ENCODE measurements around the gene SYNPR. TPM values are rescaled to one million over a fixed set of nuclear protein-coding genes. Genes with fewer than 3 reads are reported as not detected.

SYNPR gene
- total and polyA plus RNA-seq, 7 donors, result 0.16 to 1.4 (median 0.32) TPM; not detected in 2

DNA sequence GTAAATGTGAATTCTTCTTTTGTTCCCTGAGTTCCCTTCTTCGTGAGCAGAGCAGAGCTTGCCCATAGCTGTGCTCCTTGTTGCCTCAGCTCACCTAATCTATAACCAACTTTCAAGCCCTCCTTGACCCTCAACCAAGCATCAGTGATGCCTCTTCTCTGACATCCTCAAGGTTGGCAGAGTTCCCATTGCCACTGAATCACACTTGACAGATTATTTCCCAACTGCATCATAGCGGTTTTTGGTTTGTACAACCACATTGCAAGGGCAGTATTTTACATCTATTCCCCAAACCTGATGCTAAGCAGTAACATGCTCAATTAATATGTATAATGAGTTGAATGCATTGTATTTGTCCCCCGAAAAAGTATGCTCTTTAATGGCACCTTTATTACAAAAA is 241.3 kb downstream of the SYNPR start:
- DNase-seq, result no peak
- no peaks in the 10 kb centered on the region for H3K27me3 ChIP-seq
- H3K36me3 ChIP-seq, result no peaks in the 10 kb centered on the region
- H3K27ac ChIP-seq, result no peak overlapping the region
- 80 to 82% methylated on average over 3 of the region's 3 CpGs for WGBS, 2 donors
- H3K9me3 ChIP-seq, result no peaks in the 10 kb centered on the region
- H3K4me3 ChIP-seq, result no peak overlapping the region
- intact Hi-C loops (cut with DNase I), result no loop called here
- H3K4me1 ChIP-seq, result no peaks in the 10 kb centered on the region
- TF ChIP-seq POLR2AphosphoS5 (IDR thresholded peaks at IDR 0.05) (no peak), POLR2A (IDR thresholded peaks at IDR 0.05) (no peak), EP300 (IDR thresholded peaks at IDR 0.05) (no peak)
- TF ChIP-seq, protein P1, sequence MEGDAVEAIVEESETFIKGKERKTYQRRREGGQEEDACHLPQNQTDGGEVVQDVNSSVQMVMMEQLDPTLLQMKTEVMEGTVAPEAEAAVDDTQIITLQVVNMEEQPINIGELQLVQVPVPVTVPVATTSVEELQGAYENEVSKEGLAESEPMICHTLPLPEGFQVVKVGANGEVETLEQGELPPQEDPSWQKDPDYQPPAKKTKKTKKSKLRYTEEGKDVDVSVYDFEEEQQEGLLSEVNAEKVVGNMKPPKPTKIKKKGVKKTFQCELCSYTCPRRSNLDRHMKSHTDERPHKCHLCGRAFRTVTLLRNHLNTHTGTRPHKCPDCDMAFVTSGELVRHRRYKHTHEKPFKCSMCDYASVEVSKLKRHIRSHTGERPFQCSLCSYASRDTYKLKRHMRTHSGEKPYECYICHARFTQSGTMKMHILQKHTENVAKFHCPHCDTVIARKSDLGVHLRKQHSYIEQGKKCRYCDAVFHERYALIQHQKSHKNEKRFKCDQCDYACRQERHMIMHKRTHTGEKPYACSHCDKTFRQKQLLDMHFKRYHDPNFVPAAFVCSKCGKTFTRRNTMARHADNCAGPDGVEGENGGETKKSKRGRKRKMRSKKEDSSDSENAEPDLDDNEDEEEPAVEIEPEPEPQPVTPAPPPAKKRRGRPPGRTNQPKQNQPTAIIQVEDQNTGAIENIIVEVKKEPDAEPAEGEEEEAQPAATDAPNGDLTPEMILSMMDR (IDR thresholded peaks at IDR 0.05), result no peak

DNA sequence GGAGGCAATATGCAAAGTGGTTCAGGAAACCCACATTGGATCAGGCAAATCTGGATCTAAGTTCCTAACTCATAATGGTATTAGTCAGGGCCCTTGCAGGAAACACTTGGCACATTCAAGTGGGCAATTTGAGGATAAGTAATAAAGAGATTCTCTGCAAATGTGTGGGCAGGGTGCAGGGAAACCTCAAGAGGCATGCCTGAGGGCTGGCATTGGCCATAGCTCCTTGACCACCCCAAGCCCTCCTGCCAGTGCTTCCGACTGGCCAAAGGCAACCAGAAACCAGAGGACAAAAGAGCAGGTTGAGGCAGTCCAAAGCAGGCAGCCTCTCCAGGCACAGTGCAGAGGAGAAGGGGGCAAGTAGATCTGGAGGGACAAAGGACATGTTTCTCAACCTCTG is 243.5 kb downstream of the SYNPR start:
- no peaks in the 10 kb centered on the region for H3K4me1 ChIP-seq
- H3K27me3 ChIP-seq, result no peaks in the 10 kb centered on the region
- no peaks in the 10 kb centered on the region for H3K36me3 ChIP-seq
- TF ChIP-seq, protein P1 (IDR thresholded peaks at IDR 0.05), result no peak
- no peak for TF ChIP-seq POLR2AphosphoS5 (IDR thresholded peaks at IDR 0.05)
- no peak for TF ChIP-seq EP300 (IDR thresholded peaks at IDR 0.05)
- no peak for TF ChIP-seq POLR2A (IDR thresholded peaks at IDR 0.05)
- no peak overlapping the region for H3K27ac ChIP-seq
- WGBS, 2 donors, result 83 to 87% methylated on average over 1 of the region's 1 CpG
- no peaks in the 10 kb centered on the region for H3K9me3 ChIP-seq
- no peak for DNase-seq
- no peak overlapping the region for H3K4me3 ChIP-seq
- intact Hi-C loops (cut with DNase I), result no loop called here

DNA sequence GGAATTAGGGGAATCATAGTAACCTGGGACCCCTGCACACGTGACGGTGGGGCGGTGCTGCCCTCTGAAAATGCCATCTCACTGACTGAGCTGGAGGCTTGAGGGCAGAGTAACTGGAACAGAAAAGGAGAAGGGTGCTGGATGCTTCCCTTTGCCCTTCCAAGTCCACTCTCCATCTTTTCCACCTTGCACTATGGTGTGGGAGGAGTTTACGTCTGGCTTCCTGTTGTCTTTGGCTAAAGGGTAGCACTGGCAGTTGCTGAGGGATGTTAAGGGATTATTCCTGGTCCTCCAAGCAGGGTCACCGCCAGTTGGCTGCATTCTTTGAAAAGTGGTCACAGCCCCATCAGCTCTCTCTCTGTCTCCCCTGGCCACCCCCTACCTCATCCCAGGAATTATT is 245.0 kb downstream of the SYNPR start:
- Histone ChIP-seq H3K4me3 (no peak overlapping the region), H3K4me1 (no peaks in the 10 kb centered on the region), H3K27me3 (no peaks in the 10 kb centered on the region), H3K36me3 (no peaks in the 10 kb centered on the region), H3K9me3 (no peaks in the 10 kb centered on the region), H3K27ac (no peak overlapping the region)
- 67 to 71% methylated on average over 5 of the region's 5 CpGs for WGBS, 2 donors
- no peak for DNase-seq
- no peak for TF ChIP-seq POLR2A (IDR thresholded peaks at IDR 0.05)
- no peak for TF ChIP-seq POLR2AphosphoS5 (IDR thresholded peaks at IDR 0.05)
- TF ChIP-seq, protein P1 (IDR thresholded peaks at IDR 0.05), result no peak
- TF ChIP-seq EP300 (IDR thresholded peaks at IDR 0.05), result no peak
- intact Hi-C loops (cut with DNase I), result no loop called here

DNA sequence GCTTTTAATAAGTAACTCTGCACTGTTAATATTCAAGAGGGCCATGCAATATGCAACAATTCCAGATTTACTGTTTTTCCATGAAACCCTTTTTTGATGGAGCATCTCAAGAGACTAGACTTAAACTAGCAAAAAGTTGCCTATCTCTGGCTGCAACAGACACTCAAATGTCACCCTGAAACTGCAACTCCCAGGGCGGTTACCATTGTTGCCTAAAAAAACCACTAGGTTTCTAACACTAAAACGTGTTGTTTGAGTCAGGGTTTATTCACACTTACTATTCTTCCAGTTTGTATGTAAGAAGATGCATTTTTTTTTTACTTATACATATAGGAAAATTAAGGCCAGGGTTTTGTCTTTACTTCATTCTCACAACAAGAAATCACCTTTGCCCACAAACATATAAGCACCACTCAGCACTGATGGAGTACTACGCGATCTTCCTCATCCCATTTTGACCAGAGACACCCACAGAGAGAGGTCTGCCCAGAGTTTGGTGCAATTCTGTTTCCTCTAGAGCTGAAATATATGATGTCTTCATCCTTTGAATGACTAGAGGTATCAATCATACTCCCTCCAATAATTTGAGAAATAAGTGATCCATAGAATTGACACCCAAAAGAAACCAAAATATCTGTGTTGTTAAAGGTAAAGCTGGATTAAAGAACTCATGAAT is 250.4 kb downstream of the SYNPR start:
- Histone ChIP-seq H3K27ac (no peak overlapping the region), H3K4me3 (no peak overlapping the region), H3K4me1 (no peaks in the 10 kb centered on the region), H3K27me3 (no peaks in the 10 kb centered on the region), H3K36me3 (no peaks in the 10 kb centered on the region), H3K9me3 (peaks cover 0 to under 1% (median 0%) of the 10 kb centered on the region in 4 donors)
- 82 to 91% methylated on average over 4 of the region's 4 CpGs for WGBS, 2 donors
- intact Hi-C loops (cut with DNase I), result no loop called here
- DNase-seq, result no peak
- TF ChIP-seq POLR2A (IDR thresholded peaks at IDR 0.05) (no peak), POLR2AphosphoS5 (IDR thresholded peaks at IDR 0.05) (no peak), EP300 (IDR thresholded peaks at IDR 0.05) (no peak)
- TF ChIP-seq, protein P1 (IDR thresholded peaks at IDR 0.05), result no peak

DNA sequence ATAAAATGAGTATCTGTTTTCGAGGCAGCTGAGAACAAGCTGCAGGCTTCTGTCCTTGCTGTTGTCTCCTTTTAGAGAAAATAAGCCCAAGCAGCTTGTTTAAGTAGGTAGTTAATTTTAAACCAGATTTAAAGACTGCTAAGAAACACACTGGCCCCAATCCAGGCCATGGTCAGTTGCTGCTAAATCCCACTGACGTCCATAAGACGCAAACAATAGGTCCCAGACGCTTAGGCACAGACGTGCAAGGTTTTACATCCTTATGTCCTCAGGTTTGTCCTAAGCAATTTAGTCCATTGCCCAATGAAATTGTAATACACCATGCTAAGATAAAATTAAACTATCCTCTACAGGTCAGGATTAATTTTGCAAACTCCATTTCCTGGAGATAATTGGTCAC is 254.4 kb downstream of the SYNPR start:
- Histone ChIP-seq H3K27me3 (no peaks in the 10 kb centered on the region), H3K4me1 (no peaks in the 10 kb centered on the region), H3K9me3 (peaks cover 0 to 3% (median 0%) of the 10 kb centered on the region in 4 donors), H3K4me3 (no peak overlapping the region), H3K36me3 (no peaks in the 10 kb centered on the region), H3K27ac (no peak overlapping the region)
- TF ChIP-seq EP300 (IDR thresholded peaks at IDR 0.05) (no peak), POLR2A (IDR thresholded peaks at IDR 0.05) (no peak), POLR2AphosphoS5 (IDR thresholded peaks at IDR 0.05) (no peak)
- TF ChIP-seq, protein P1 (IDR thresholded peaks at IDR 0.05), result no peak
- no peak for DNase-seq
- intact Hi-C loops (cut with DNase I), result no loop called here
- WGBS, 2 donors, result 84% methylated on average over 5 of the region's 5 CpGs
